MM.1S (cell line): Measurements from ENCODE around the gene MCTP2.

Source experiments
- DNase-seq: peaks from one replicate; pipeline ENCODE4 v3.0.0-alpha.2; 2015
- H2AFZ ChIP-seq: fragments of 300-600 bp; sonication (generic); 2 replicates; pipeline ENCODE4 v1.6.0; 2016; ENCODE audit warnings: antibody characterized with exemption, low read length
- H3F3A ChIP-seq: fragments of 300-600 bp; sonication (generic); 2 replicates; pipeline ENCODE4 v1.6.1; 2016; ENCODE audit warnings: mild to moderate bottlenecking, antibody characterized with exemption, low read length, moderate library complexity, mixed read lengths; ENCODE audit not compliant: insufficient read depth
- H3K27ac ChIP-seq: fragments of 300-600 bp; sonication (generic); 2 replicates; pipeline ENCODE4 v1.5.1; 2016; ENCODE audit warnings: mild to moderate bottlenecking, low read length
- H3K27me3 ChIP-seq: fragments of 300-600 bp; sonication (generic); replicated peaks from 2 replicates; pipeline ENCODE4 v1.6.0; 2016; ENCODE audit warnings: low read length; ENCODE audit not compliant: insufficient read depth
- H3K36me3 ChIP-seq: fragments of 300-600 bp; sonication (generic); replicated peaks from 2 replicates; pipeline ENCODE4 v1.6.1; 2016; ENCODE audit warnings: mild to moderate bottlenecking, low read length, mixed read lengths; ENCODE audit not compliant: insufficient read depth
- H3K4me1 ChIP-seq: fragments of 300-600 bp; sonication (generic); 2 replicates; pipeline ENCODE4 v1.6.1; 2016; ENCODE audit warnings: low read length, mixed read lengths
- H3K4me2 ChIP-seq: fragments of 300-600 bp; sonication (generic); 2 replicates; pipeline ENCODE4 v1.6.0; 2016; ENCODE audit warnings: low read depth, low read length
- H3K4me3 ChIP-seq: fragments of 300-600 bp; sonication (generic); 2 replicates; pipeline ENCODE4 v1.5.1; 2016; ENCODE audit warnings: low read length, mixed read lengths
- H3K79me2 ChIP-seq: fragments of 300-600 bp; sonication (generic); 2 replicates; pipeline ENCODE4 v1.6.1; 2016; ENCODE audit warnings: mixed run types, low read length, mixed read lengths
- H3K9ac ChIP-seq: fragments of 300-600 bp; sonication (generic); 2 replicates; pipeline ENCODE4 v1.6.1; 2016; ENCODE audit warnings: low read length, mixed read lengths
- H3K9me2 ChIP-seq: fragments of 300-600 bp; sonication (generic); replicated peaks from 2 replicates; pipeline ENCODE4 v1.6.1; 2016; ENCODE audit warnings: mild to moderate bottlenecking, low read length, mixed read lengths; ENCODE audit not compliant: insufficient read depth
- H3K9me3 ChIP-seq: fragments of 300-600 bp; sonication (generic); replicated peaks from 2 replicates; pipeline ENCODE4 v1.6.1; 2016; ENCODE audit warnings: mild to moderate bottlenecking, low read length, mixed read lengths; ENCODE audit not compliant: insufficient read depth
- H4K20me1 ChIP-seq: fragments of 300-600 bp; sonication (generic); 2 replicates; pipeline ENCODE4 v1.6.1; 2016; ENCODE audit warnings: mild to moderate bottlenecking, low read length, moderate library complexity, mixed read lengths; ENCODE audit not compliant: insufficient read depth
- EZH2 ChIP-seq: fragments of 300-600 bp; sonication (generic); optimal IDR thresholded peaks from 2 replicates; pipeline ENCODE3; 2017; ENCODE audit warnings: low read depth, mild to moderate bottlenecking, antibody characterized with exemption, low read length, mixed read lengths
- EZH2phosphoT487 ChIP-seq: fragments of 300-600 bp; sonication (generic); IDR thresholded peaks from 2 replicates; pipeline ENCODE4 v1.6.1; 2018; ENCODE audit warnings: antibody characterized with exemption, low read length
- TF ChIP-seq, protein P1 (sequence below): fragments of 300-600 bp; sonication (generic); IDR thresholded peaks from 2 replicates; pipeline ENCODE4 v1.5.1; 2016; ENCODE audit warnings: antibody characterized with exemption, low read length, mixed read lengths

MCTP2 gene

DNA sequence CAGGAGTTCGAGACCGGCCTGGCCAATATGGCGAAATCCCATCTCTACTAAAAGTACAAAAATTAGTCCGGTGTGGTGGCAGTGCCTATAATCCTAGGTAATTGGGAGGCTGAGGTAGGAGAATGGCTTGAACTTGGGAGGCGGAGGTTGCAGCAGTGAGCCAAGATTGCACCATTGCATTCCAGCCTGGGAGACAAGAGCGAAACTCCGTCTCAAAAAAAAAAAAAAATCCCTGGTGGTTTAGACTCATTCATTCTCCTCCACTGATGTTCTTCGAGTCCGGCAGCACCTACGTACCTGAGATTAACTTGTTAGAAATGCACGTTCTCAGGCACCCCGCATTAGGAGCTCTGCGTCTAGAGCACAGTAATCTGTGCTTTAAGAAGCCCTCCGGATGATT lies 3.7 kb downstream of the MCTP2 start:
- no peak overlapping the region for H3K4me3 ChIP-seq
- H3K9me2 ChIP-seq: no peaks in the 10 kb centered on the region
- H2AFZ ChIP-seq: no peak overlapping the region
- H4K20me1 ChIP-seq: no peaks in the 10 kb centered on the region
- peaks cover 25% of the 10 kb centered on the region for H3K4me1 ChIP-seq
- H3K4me2 ChIP-seq: no peak overlapping the region
- H3K27me3 ChIP-seq: no peaks in the 10 kb centered on the region
- peaks cover 50% of the 10 kb centered on the region for H3K79me2 ChIP-seq
- no peaks in the 10 kb centered on the region for H3K36me3 ChIP-seq
- no peak overlapping the region for H3K9ac ChIP-seq
- TF ChIP-seq EZH2phosphoT487 (no peak), EZH2 (no peak)
- TF ChIP-seq, protein P1, sequence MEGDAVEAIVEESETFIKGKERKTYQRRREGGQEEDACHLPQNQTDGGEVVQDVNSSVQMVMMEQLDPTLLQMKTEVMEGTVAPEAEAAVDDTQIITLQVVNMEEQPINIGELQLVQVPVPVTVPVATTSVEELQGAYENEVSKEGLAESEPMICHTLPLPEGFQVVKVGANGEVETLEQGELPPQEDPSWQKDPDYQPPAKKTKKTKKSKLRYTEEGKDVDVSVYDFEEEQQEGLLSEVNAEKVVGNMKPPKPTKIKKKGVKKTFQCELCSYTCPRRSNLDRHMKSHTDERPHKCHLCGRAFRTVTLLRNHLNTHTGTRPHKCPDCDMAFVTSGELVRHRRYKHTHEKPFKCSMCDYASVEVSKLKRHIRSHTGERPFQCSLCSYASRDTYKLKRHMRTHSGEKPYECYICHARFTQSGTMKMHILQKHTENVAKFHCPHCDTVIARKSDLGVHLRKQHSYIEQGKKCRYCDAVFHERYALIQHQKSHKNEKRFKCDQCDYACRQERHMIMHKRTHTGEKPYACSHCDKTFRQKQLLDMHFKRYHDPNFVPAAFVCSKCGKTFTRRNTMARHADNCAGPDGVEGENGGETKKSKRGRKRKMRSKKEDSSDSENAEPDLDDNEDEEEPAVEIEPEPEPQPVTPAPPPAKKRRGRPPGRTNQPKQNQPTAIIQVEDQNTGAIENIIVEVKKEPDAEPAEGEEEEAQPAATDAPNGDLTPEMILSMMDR: no peak
- peaks cover 11% of the 10 kb centered on the region for H3F3A ChIP-seq
- no peak overlapping the region for H3K27ac ChIP-seq
- no peaks in the 10 kb centered on the region for H3K9me3 ChIP-seq
- no peak for DNase-seq

DNA sequence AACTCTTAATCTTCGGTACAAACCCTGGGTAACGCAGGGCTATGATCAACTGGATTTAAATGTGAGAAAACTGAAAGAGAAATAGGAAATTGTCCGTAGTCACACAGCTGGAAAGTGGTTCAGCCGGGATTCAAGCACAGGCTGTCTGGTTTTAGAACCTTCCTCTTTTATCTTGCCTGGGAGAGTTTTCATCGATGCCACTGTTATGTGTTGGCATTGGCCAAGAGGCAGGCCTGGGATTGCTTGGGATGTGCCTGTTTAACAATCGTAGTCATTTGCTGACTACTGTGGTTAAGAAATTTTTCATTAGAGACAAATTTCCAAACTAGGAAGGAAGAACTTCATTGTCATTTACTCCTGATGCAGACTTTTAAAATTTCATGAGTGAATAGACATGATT lies 4.3 kb downstream of the MCTP2 start:
- no peak overlapping the region for H3K4me2 ChIP-seq

DNA sequence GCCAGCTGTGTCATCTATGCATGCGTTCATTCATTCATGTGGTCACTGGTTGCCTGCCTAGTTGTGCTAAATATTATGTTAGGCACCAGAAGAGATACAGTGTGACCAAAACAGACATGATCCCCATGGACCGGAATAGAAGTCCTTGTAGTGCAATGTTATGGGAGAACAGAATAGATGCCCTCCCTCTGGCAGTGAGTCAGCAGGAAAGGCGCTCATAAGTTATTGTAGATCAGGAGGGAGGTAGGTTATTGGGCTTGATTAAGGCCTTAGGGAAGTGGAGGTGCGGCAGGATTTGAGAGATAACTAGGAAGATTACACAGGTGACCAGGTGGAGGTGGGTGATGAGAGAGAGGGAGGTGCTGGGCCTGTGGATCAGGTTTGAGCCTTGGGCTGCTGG lies 5.2 kb downstream of the MCTP2 start:
- Histone ChIP-seq H3K9ac (no peak overlapping the region), H3K4me1 (peaks cover 23% of the 10 kb centered on the region), H3K27ac (no peak overlapping the region), H3K9me3 (no peaks in the 10 kb centered on the region), H3K4me3 (no peak overlapping the region), H3K9me2 (no peaks in the 10 kb centered on the region), H3K36me3 (no peaks in the 10 kb centered on the region), H3F3A (no peaks in the 10 kb centered on the region), H3K4me2 (no peak overlapping the region), H3K79me2 (peaks cover 62% of the 10 kb centered on the region), H2AFZ (no peak overlapping the region), H4K20me1 (no peaks in the 10 kb centered on the region), H3K27me3 (no peaks in the 10 kb centered on the region)
- TF ChIP-seq, protein P1: no peak
- TF ChIP-seq EZH2phosphoT487: no peak
- no peak for TF ChIP-seq EZH2
- no peak for DNase-seq

More for the DNA sequence above, 4.3 kb downstream of the MCTP2 start:
- Histone ChIP-seq H3K9me2 (no peaks in the 10 kb centered on the region), H3K9me3 (no peaks in the 10 kb centered on the region), H3K9ac (no peak overlapping the region), H3K79me2 (peaks cover 54% of the 10 kb centered on the region), H2AFZ (no peak overlapping the region), H4K20me1 (no peaks in the 10 kb centered on the region), H3K4me3 (no peak overlapping the region), H3F3A (peaks cover 5% of the 10 kb centered on the region), H3K4me1 (peaks cover 23% of the 10 kb centered on the region), H3K27ac (no peak overlapping the region), H3K27me3 (no peaks in the 10 kb centered on the region), H3K36me3 (no peaks in the 10 kb centered on the region)
- DNase-seq: no peak
- TF ChIP-seq, protein P1: no peak
- TF ChIP-seq EZH2: no peak
- no peak for TF ChIP-seq EZH2phosphoT487
